Common myeloid progenitor, CD34-positive (primary cell): ENCODE measurements around the gene SPDYC.

Source experiments
- CTCF ChIA-PET: fragments of 350-600 bp; sonication (Branson Sonifier 250); formaldehyde crosslinking; loops from one replicate; lab custom pipeline; 2021; ENCODE audit warnings: antibody characterized with exemption; lab: Charles Lee
- POLR2A ChIA-PET: fragments of 350-600 bp; sonication (Branson Sonifier 250); formaldehyde crosslinking; loops from one replicate; lab custom pipeline; 2021; ENCODE audit warnings: antibody characterized with exemption; lab: Charles Lee
- DNase-seq, 3 donors: peaks; one replicate each; pipeline versions ENCODE4 v3.0.0 to v3.0.0-alpha.2; 2013
- H3K27ac ChIP-seq, 2 experiments: 1 replicate in 1 of 2; 2 replicates in 1 of 2; pipeline ENCODE4 v1.7.0; 2013; ENCODE audit warnings: inconsistent platforms in 2 of 2, low read length in 2 of 2, mild to moderate bottlenecking in 2 of 2, low read depth in 1 of 2, moderate library complexity in 1 of 2; ENCODE audit not compliant: severe bottlenecking in 2 of 2, insufficient read depth in 1 of 2, poor library complexity in 1 of 2
- H3K27me3 ChIP-seq, 5 experiments: replicated peaks in 2 of 5; 1 replicate in 3 of 5; 2 replicates in 2 of 5; pipeline versions ENCODE4 v1.6.1 to v1.7.0; 2013; ENCODE audit warnings: low read length in 4 of 5, mild to moderate bottlenecking in 2 of 5, moderate library complexity in 2 of 5, inconsistent platforms in 1 of 5; ENCODE audit not compliant: insufficient read depth in 5 of 5, control insufficient read depth in 4 of 5
- H3K36me3 ChIP-seq, 4 experiments: 1 replicate in 2 of 4; 2 replicates in 2 of 4; pipeline versions ENCODE4 v1.6.1 to v1.7.0; 2013; ENCODE audit warnings: low read length in 3 of 4, control low read depth in 1 of 4, mild to moderate bottlenecking in 1 of 4; ENCODE audit not compliant: control insufficient read depth in 4 of 4, insufficient read depth in 4 of 4
- H3K4me1 ChIP-seq, 4 experiments: 1 replicate in 3 of 4; 2 replicates in 1 of 4; pipeline versions ENCODE4 v1.6.1 to v1.7.1; 2013; ENCODE audit warnings: low read length in 3 of 4, mild to moderate bottlenecking in 3 of 4, control low read depth in 1 of 4, inconsistent platforms in 1 of 4, moderate library complexity in 1 of 4; ENCODE audit not compliant: control insufficient read depth in 4 of 4, insufficient read depth in 4 of 4; ENCODE audit errors: control extremely low read depth in 1 of 4
- H3K4me3 ChIP-seq, 7 experiments: 1 replicate in 4 of 7; 2 replicates in 3 of 7; pipeline versions ENCODE4 v1.5.1 to v1.7.0; 2013; ENCODE audit warnings: mild to moderate bottlenecking in 7 of 7, low read length in 6 of 7, moderate library complexity in 6 of 7, inconsistent platforms in 2 of 7, low read depth in 2 of 7, control low read depth in 1 of 7; ENCODE audit not compliant: insufficient read depth in 4 of 7, control insufficient read depth in 1 of 7; ENCODE audit errors: extremely low read depth in 1 of 7
- H3K9me3 ChIP-seq, 5 experiments: 1 replicate in 4 of 5; 2 replicates in 1 of 5; pipeline versions ENCODE4 v1.6.1 to v1.7.1; 2013; ENCODE audit warnings: low read length in 4 of 5, mild to moderate bottlenecking in 2 of 5, inconsistent platforms in 1 of 5, low read depth in 1 of 5, moderate library complexity in 1 of 5; ENCODE audit not compliant: control insufficient read depth in 4 of 5, insufficient read depth in 2 of 5; ENCODE audit errors: control extremely low read depth in 1 of 5
- WGBS: methylation state at CpG from one replicate; pipeline ENCODE4 v1.1.5; 2013; ENCODE audit not compliant: insufficient coverage; 5-methylcytosine and 5-hydroxymethylcytosine counted together

SPDYC gene

GRCh38 chr11:65212226-65212801 is 42.3 kb downstream of the SPDYC start:
- CTCF ChIA-PET, result interaction anchor here (0.6 to 12.3 kb wide), 10 partner anchors 8 to 104 kb away, joined by 3 to 151 read pairs (median 4); partner anchors contain the start of gene TM7SF2
- peak overlapping the region in 1 of 7 experiments; percentile 28 for H3K4me3 ChIP-seq
- WGBS, result 28% methylated on average over 11 of the region's 13 CpGs

GRCh38 chr11:65213322-65214211 is 43.5 kb downstream of the SPDYC start:
- Histone ChIP-seq H3K27me3 (no peaks in the 10 kb centered on the region), H3K27ac (no peak overlapping the region), H3K9me3 (no peaks in the 10 kb centered on the region), H3K36me3 (peaks cover 0 to 37% (median 27%) of the 10 kb centered on the region in 4 experiments), H3K4me3 (peak overlapping the region in 5 of 7 experiments; percentile 4 to 54 (median 43)), H3K4me1 (peaks cover 5 to 59% (median 43%) of the 10 kb centered on the region in 4 experiments)
- WGBS, result 5% methylated on average over 14 of the region's 26 CpGs
- CTCF ChIA-PET, result interaction anchor here (1.0 to 12.3 kb wide), 5 partner anchors 9 to 119 kb away, joined by 3 to 151 read pairs (median 6); no protein-coding TSS in a partner anchor
- POLR2A ChIA-PET, result interaction anchor here (1.8 kb wide), 1 partner anchor 9 kb away, joined by 5 read pairs; no protein-coding TSS in a partner anchor
- DNase-seq, result peak in 2 of 3 donors; percentile 63 to 82

More at GRCh38 chr11:65212226-65212801, 42.3 kb downstream of the SPDYC start:
- peaks cover 0 to 46% (median 33%) of the 10 kb centered on the region in 4 experiments for H3K36me3 ChIP-seq
- no peaks in the 10 kb centered on the region for H3K27me3 ChIP-seq
- no peaks in the 10 kb centered on the region for H3K9me3 ChIP-seq
- H3K27ac ChIP-seq, result no peak overlapping the region
- POLR2A ChIA-PET, result interaction anchor here (1.8 kb wide), 1 partner anchor 10 kb away, joined by 5 read pairs; no protein-coding TSS in a partner anchor
- peaks cover 5 to 61% (median 43%) of the 10 kb centered on the region in 4 experiments for H3K4me1 ChIP-seq
- DNase-seq, result peak in 1 of 3 donors; percentile 15

DNA sequence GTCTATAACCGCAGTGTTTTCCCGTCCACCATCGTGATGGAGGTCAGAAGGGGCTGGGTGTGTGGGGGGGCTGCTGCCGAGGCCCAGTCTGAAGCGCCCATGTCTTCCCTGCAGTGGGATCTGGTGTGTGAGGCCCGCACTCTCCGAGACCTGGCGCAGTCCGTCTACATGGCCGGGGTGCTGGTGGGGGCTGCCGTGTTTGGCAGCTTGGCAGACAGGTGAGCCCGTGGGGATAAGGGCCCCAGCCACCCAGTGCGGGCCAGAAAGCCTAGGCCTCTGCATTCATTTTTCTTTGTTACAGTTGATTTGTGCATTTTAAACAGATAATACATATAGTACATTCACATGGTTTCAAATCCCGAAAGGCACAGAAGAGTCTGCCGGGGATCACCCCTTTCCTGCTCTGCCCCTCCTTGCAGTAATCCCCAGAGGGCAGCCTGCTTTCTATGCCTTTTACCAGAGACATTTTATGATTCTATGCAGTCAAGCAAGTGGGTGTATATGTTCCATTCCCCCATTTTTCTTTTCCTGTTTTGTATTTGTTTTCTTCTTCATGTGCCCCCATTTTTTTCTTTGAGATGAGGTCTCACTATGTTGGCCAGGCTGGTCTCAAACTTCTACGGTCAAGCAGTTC is 44.3 kb downstream of the SPDYC start:
- CTCF ChIA-PET, result interaction anchor here (0.7 to 12.3 kb wide), 7 partner anchors 9 to 118 kb away, joined by 3 to 151 read pairs (median 6); no protein-coding TSS in a partner anchor
- Histone ChIP-seq H3K4me3 (peak overlapping the region in 5 of 7 experiments; percentile 6 to 54 (median 43)), H3K4me1 (peaks cover 5 to 55% (median 39%) of the 10 kb centered on the region in 4 experiments), H3K27ac (no peak overlapping the region), H3K27me3 (no peaks in the 10 kb centered on the region), H3K36me3 (peaks cover 0 to 29% (median 23%) of the 10 kb centered on the region in 4 experiments), H3K9me3 (no peaks in the 10 kb centered on the region)
- no peak for DNase-seq
- POLR2A ChIA-PET, result interaction anchor here (1.8 kb wide), 1 partner anchor 8 kb away, joined by 5 read pairs; no protein-coding TSS in a partner anchor
- WGBS, result 40% methylated on average over 15 of the region's 16 CpGs

GRCh38 chr11:65215441-65216076 is 45.5 kb downstream of the SPDYC start:
- ChIA-PET CTCF (interaction anchor here (0.7 to 1.4 kb wide), 3 partner anchors 10 to 116 kb away, joined by 3 to 11 read pairs (median 3); no protein-coding TSS in a partner anchor), POLR2A (no interaction called here)
- Histone ChIP-seq H3K4me1 (peaks cover 5 to 68% (median 44%) of the 10 kb centered on the region in 4 experiments), H3K9me3 (no peaks in the 10 kb centered on the region), H3K27ac (no peak overlapping the region), H3K27me3 (no peaks in the 10 kb centered on the region), H3K36me3 (peaks cover 0 to 17% (median 12%) of the 10 kb centered on the region in 4 experiments), H3K4me3 (no peak overlapping the region)
- peak in 2 of 3 donors; percentile 44 to 57 for DNase-seq
- WGBS, result 95% methylated on average over 22 of the region's 24 CpGs

DNA sequence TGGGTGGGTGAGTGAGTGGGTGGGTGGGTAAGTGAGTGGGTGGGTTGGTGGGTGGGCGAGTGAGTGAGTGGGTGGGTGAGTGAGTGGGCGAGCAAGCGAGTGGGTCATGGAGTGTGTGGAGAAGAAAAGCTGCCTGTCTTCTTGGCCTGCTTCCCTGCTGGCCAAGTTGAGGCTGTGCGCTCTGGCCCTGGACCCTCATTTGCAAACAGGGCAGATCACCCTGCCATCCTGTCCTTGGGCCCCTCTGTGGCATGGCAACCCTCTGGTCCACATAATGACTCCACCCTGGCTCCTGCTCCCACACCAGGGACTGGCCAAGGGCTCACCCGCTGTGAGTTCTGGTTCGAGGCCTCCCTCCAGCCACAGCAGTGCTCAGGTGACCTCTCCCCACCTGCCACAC is 46.8 kb downstream of the SPDYC start:
- Histone ChIP-seq H3K4me3 (no peak overlapping the region), H3K36me3 (peaks cover 0 to 4% (median 2%) of the 10 kb centered on the region in 4 experiments), H3K9me3 (no peaks in the 10 kb centered on the region), H3K4me1 (peaks cover 5 to 74% (median 44%) of the 10 kb centered on the region in 4 experiments), H3K27ac (no peak overlapping the region), H3K27me3 (no peaks in the 10 kb centered on the region)
- POLR2A ChIA-PET, result no interaction called here
- DNase-seq, result no peak
- 100% methylated on average over 5 of the region's 6 CpGs for WGBS
- CTCF ChIA-PET, result no interaction called here
